Measurements from ENCODE around the gene KCNK5.

Gene KCNK5

GRCh38 chr6:39166189-39166911, 62.9 kb downstream of the KCNK5 start:
- no peak overlapping the region for H3K4me3 ChIP-seq (replicated peaks; ENCODE audit: low read depth, low read length)
- peak; percentile 56 for DNase-seq (ENCODE audit: low read depth)
- TF ChIP-seq CTCF (IDR thresholded peaks at IDR 0.05; ENCODE audit: low read length, missing control alignments), result peak; percentile 74

- no peak for TF ChIP-seq CTCF (IDR thresholded peaks at IDR 0.05; ENCODE audit: low read length, missing control alignments)
- H3K4me3 ChIP-seq (replicated peaks; ENCODE audit: low read depth, low read length), result no peak overlapping the region
- DNase-seq (ENCODE audit: low read depth), result no peak
Measured at GRCh38 chr6:39157511-39157910, 71.8 kb downstream of the KCNK5 start.

GRCh38 chr6:39156801-39157200, 72.5 kb downstream of the KCNK5 start:
- no peak for TF ChIP-seq CTCF (IDR thresholded peaks at IDR 0.05; ENCODE audit: low read length, missing control alignments)
- no peak overlapping the region for H3K4me3 ChIP-seq (replicated peaks; ENCODE audit: low read depth, low read length)
- DNase-seq (ENCODE audit: low read depth), result no peak

- no peak for DNase-seq (ENCODE audit: low read depth)
- H3K4me3 ChIP-seq (replicated peaks; ENCODE audit: low read depth, low read length), result no peak overlapping the region
- no peak for TF ChIP-seq CTCF (IDR thresholded peaks at IDR 0.05; ENCODE audit: low read length, missing control alignments)
Measured at GRCh38 chr6:39154705-39155104, 74.6 kb downstream of the KCNK5 start.

GRCh38 chr6:39153766-39154397, 75.4 kb downstream of the KCNK5 start:
- no peak overlapping the region for H3K4me3 ChIP-seq (replicated peaks; ENCODE audit: low read depth, low read length)
- TF ChIP-seq CTCF (IDR thresholded peaks at IDR 0.05; ENCODE audit: low read length, missing control alignments), result no peak
- no peak for DNase-seq (ENCODE audit: low read depth)

GRCh38 chr6:39152262-39152661, 77.0 kb downstream of the KCNK5 start:
- TF ChIP-seq CTCF (IDR thresholded peaks at IDR 0.05; ENCODE audit: low read length, missing control alignments), result no peak
- H3K4me3 ChIP-seq (replicated peaks; ENCODE audit: low read depth, low read length), result no peak overlapping the region
- DNase-seq (ENCODE audit: low read depth), result no peak

- TF ChIP-seq CTCF (IDR thresholded peaks at IDR 0.05; ENCODE audit: low read length, missing control alignments), result no peak
- no peak for DNase-seq (ENCODE audit: low read depth)
- no peak overlapping the region for H3K4me3 ChIP-seq (replicated peaks; ENCODE audit: low read depth, low read length)
Measured at GRCh38 chr6:39151211-39151610, 78.1 kb downstream of the KCNK5 start.

Data from fibroblast of pulmonary artery (primary cell).